Stimulated activated CD8-positive, alpha-beta memory T cell treated with anti-CD3 and anti-CD28 coated beads, Interleukin-4, amount 100 ng/mL, for 24 hours (primary cell): Measurements from ENCODE around the gene SPRTN.
A peak's percentile ranks its signal among the peaks of the same experiment; 100 is the strongest.

Source experiments
- DNase-seq: peaks from one replicate; pipeline ENCODE4 v3.0.0-alpha.2; 2020; ENCODE audit warnings: low read depth

The SPRTN gene

GRCh38 chr1:231338270-231339128 is at the start of gene SPRTN:
Gene SPRTN (plus strand): TSS chr1:231338293. CDS start chr1:231338384, 91 bp downstream.
- DNase-seq: no peak

DNA sequence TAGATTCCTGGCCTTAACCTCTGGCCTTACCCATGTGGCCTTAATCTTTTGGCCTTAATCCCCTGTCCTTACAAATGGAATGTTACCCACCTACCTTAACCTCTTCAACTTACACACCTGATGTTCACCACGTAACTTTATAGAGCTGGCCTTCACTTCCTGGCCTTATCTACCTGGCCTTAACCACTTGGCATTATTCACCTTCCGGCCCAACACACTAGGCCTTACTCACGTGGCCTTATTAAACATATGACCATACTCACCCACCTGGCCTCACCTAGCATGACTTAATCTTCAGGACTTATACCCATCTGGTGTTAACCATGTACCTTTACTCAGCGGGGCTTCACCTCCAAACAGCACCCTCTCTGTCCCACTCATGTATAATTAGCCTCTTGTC is 42.2 kb upstream of the SPRTN start:
- no peak for DNase-seq

- no peak for DNase-seq
Observed at GRCh38 chr1:231301990-231302389, 36.1 kb upstream of the SPRTN start.

DNA sequence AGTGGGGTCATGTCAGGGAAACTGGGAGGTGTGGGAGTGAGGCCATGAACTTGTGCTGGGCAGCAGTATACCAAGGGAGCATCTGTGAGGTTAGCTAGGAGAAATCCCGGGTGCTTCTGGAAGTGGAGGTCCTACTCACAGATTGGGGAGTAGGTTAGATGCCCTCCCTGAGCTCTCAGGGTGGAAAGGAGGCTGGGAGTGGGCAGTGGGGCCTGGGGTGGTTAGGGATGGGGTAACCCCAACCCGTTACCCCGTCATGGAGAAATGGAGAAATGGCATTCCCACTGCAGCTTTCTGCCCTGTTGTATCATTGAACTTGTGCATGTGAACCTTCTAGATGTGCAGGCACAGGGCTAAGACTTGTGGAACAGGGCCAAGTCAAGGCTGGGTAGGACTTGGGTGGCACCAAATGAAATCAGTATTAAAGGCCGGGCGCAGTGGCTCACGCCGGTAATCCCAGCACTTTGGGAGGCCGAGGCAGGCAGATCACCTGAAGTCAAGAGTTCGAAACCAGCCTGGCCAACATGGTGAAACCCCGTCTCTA is 27.6 kb upstream of the SPRTN start:
- no peak for DNase-seq

DNA sequence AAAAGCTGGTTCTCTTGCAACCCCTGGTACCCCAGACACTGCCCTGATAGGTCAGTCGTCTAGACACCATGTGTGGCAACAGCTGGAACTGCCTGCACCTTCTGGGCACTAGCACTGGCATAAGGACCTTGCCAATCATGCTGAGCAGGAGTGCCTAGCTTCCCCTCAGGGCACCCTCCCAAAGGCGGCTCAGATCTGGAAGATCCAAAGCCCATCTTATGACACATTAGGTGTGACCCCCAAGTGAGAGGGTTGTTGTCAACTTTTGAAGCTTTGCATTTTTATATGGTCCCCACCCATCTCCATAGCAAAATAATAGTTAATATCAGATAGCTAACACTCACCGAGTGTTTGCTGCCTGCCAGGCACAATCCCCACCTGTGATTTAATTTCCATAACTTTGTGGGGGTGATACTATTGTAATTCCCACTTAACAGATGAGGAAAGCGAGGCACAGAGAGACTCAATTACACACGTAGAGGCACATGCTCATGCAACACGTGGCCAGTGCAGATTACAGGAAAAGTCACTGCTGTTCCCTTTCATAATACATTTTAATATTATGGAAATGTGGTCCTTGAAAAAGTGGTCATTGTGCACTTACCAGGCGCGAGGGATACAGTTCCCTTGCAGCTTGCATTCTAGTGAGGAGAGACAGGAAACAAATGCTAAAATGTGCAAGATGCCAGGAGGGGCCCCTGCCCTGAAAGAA is 26.2 kb upstream of the SPRTN start:
- no peak for DNase-seq

GRCh38 chr1:231312432-231312788 is 25.7 kb upstream of the SPRTN start:
- no peak for DNase-seq

DNA sequence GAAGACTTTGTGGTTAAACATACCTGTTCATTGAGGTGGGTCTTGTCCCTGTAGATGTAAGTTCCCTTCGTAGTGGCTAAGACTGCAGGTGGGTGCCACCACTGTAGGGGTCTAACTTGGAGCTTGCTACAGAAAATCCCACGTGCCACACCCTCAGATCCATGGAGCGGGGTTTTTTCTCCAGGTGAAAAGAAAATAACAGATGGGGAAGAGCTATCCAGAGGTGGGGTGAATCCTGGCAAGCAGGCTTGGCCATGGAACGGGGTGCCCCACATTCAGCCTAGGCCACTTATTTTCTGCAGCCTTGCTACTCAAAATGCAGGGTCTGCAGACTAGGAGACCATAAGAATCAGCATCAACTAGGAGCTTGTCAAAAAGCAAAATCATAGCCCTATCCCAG is 24.4 kb upstream of the SPRTN start:
- DNase-seq: no peak

DNA sequence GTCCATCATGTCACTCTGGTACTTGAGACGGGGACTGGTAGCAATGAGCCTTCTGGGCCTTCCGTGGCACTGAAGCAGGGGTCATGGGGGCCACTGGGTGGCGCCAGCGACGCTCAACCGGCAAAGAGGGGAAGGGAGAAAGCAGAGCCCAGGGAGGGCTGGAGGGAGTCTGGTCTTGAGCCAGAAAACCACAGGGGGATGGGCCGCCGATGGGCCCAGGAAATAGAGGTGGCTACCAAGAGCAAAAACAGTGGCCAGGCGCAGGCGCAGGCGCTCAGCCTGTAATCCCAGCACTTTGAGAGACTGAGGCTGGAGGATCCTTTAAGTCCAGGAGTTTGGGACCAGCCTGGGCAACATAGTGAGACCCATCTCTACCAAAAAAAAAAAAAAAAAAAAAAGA is 22.2 kb upstream of the SPRTN start:
- DNase-seq: peak; percentile 19

DNA sequence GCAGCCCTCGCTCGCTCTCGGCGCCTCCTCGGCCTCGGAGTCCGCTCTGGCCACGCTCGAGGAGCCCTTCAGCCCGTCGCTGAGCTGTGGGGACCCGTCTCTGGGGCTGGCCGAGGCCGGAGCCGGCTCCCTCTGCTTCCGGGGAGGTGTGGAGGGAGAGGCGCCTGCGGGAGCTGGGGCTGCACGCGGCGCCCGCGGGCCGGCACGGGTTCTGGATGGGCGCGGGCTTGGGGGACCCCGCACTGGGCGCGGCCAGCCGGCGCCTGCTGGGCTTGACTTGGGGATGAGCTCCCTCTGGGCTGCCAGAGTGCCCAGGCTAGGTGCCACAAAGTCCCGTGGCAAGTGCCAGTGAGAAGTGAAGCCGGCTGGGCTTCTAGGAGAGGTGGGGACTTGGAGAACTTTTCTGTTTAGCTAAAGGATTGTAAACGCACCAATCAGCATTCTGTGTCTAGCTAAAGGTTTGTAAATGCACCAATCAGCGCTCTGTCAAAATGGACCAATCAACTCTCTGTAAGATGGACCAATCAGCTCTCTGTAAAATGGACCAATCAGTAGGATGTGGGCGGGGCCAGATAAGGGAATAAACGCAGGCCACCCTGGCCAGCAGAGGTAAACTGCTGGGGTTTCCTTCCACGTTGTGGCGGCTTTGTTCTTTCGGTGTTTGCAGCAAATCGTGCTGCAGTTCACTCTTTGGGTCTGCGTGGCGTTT is 20.6 kb upstream of the SPRTN start:
- no peak for DNase-seq

DNA sequence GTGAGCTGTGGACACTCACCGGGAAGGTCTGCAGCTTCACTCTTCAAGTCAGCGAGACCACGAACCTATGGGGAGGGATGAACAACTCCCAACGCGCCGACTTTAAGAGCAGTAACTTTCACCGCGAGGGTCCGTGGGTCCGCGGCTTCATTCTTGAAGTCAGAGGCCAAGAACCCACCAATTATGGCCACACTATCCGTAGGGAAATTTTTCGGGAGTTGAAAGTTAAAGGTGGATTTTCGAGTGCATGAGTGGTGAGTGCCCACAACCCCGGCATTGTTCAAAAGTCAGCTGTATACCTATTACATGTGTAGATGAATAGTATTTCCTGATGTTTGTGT is 20.1 kb upstream of the SPRTN start:
- DNase-seq: no peak

GRCh38 chr1:231318568-231318967 is 19.5 kb upstream of the SPRTN start:
- no peak for DNase-seq

GRCh38 chr1:231319080-231319479 is 19.0 kb upstream of the SPRTN start:
- no peak for DNase-seq

DNA sequence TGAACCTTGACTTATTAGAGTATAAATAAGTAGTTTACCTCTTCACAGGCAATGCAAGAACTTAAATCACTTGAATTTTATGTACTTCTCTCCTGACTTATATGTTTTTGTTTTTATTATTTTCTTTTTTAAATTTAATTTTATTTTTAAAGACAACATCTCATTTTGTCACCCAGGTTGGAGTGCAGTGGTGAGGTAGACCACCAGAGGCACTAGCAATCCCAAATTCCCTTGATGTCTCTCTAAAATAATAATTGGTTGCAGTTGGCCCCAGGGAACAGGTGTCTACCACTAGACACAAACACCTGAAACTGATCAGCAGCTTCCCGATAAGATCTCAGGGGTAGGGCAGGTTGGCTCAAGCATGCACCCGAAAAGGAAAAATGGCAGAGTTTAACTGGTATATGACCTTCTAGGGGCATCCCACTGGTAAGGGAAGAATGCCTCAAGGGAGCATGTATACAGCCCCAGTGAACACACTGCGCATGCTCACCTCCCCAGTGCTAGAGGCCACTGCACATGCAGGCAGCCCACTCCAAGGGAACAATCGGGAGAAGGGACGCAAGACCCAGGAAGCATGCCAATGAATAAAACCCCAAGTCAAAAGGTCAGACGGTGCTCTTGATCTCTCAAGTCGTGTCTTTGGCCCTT is 15.1 kb upstream of the SPRTN start:
- DNase-seq: no peak

DNA sequence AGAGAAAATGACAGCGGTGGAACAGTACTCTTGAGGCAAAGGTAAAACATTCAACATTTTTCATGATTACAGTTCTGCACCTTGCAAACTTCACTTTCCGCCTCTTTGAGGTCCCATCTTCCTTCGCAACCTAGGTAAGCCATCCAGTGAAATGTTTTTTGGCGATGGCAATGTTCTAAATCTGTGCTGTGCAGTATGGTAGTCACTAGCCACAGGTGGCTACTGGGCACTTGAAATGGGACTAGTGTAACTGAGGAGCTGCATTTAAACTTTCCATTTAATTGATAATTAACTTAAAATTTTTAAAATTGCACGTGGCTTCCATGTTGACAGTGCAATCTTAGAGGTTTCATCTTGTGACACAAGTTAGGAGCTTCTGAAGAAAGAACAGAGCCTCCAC is 13.4 kb upstream of the SPRTN start:
- no peak for DNase-seq

- no peak for DNase-seq
Observed at GRCh38 chr1:231326248-231326647, 11.8 kb upstream of the SPRTN start.

- no peak for DNase-seq
Observed at GRCh38 chr1:231327617-231328016, 10.5 kb upstream of the SPRTN start.

GRCh38 chr1:231329483-231329882 is 8.6 kb upstream of the SPRTN start:
- no peak for DNase-seq

- no peak for DNase-seq
Observed at GRCh38 chr1:231332761-231333160, 5.3 kb upstream of the SPRTN start.

DNA sequence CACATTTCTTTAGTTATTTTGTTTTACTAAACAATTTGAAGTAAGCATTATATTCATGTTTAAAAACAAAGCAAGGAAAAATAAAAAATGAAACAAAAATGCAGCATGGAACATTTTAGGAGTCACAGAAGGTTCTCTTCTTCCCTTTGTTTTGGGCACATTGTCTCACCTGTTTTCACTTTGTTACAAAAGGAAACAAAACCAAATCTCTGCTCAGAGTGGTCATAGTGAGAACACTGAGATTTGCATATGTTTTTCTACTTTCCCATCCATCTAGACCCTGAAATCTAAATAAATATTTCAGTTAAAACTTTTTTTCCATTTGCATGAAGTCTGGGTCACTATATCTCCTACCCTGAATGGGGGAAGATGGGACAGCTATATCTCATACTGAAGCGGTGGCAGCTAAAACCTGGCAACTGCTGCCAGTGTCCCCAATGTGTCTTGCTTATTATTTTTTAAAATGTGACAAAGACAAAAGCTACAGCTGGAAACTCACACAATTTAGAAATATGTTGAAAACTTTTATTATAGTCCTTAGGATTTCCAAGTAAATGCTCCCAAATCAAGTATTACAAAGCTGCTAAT is 3.9 kb upstream of the SPRTN start:
- no peak for DNase-seq

DNA sequence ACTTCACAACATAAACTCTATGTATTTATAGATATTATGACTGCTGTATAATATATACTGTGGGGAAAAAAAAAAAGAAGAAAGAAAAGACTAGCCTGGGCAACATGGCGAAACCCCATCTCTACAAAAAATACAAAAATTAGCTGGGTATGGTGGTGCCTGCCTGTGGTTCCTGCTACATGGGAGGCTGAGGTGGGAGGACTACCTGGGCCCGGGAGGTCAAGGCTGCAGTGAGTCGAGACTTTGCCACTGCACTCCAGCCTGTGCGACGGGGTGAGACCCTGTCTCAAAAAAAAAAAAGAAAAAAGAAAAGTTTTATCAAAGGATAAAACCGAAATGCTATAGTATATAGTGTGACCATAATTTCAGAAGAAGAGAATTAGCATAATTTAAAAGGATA is 3.1 kb upstream of the SPRTN start:
- no peak for DNase-seq

- no peak for DNase-seq
Observed at GRCh38 chr1:231335663-231336602, 2.2 kb upstream of the SPRTN start.
